H1 (cell line): Measurements from ENCODE around the gene SEPTIN5.

Experiments used
- CTCF ChIP-seq, 3 experiments: IDR thresholded peaks; 1 replicate in 2 of 3; 2 replicates in 1 of 3; pipeline versions ENCODE4 v1.5.1 to v1.6.1; 2011; ENCODE audit warnings: low read length in 3 of 3, mild to moderate bottlenecking in 3 of 3, inconsistent platforms in 2 of 3, low read depth in 1 of 3, moderate library complexity in 1 of 3; ENCODE audit not compliant: insufficient read depth in 1 of 3; ENCODE audit errors: control extremely low read depth in 1 of 3
- GABPA ChIP-seq: IDR thresholded peaks from 2 replicates; pipeline ENCODE4 v1.6.1; 2011; ENCODE audit warnings: mild to moderate bottlenecking, low read length, moderate library complexity, borderline replicate concordance; ENCODE audit not compliant: insufficient read depth
- HDAC2 ChIP-seq, 2 experiments: fragments of 300-600 bp in 1 of 2; sonication (generic) in 1 of 2; IDR thresholded peaks; 2 replicates each; pipeline ENCODE4 v1.6.1; 2011 to 2012; ENCODE audit warnings: low read depth in 2 of 2, low read length in 2 of 2, mild to moderate bottlenecking in 2 of 2, moderate library complexity in 2 of 2, borderline replicate concordance in 1 of 2, inconsistent platforms in 1 of 2
- MAFK ChIP-seq: IDR thresholded peaks from 2 replicates; pipeline ENCODE4 v1.6.1; 2012; ENCODE audit warnings: low read depth, mild to moderate bottlenecking, improper control_type of control experiment, low read length
- NRF1 ChIP-seq: IDR thresholded peaks from 2 replicates; pipeline ENCODE4 v1.6.1; 2011; ENCODE audit warnings: mild to moderate bottlenecking, low read depth, low read length, improper control_type of control experiment
- POLR2AphosphoS5 ChIP-seq: IDR thresholded peaks from 2 replicates; pipeline ENCODE4 v1.6.1; 2011; ENCODE audit warnings: low read depth, low read length
- SP1 ChIP-seq: IDR thresholded peaks from 2 replicates; pipeline ENCODE4 v1.6.1; 2011; ENCODE audit warnings: low read depth, low read length
- TAF1 ChIP-seq: IDR thresholded peaks from 2 replicates; pipeline ENCODE4 v1.6.1; 2011; ENCODE audit warnings: mild to moderate bottlenecking, low read depth, low read length
- TF ChIP-seq, protein P1 (sequence below): IDR thresholded peaks from 2 replicates; pipeline ENCODE4 v1.6.1; 2012; ENCODE audit warnings: low read length, inconsistent platforms
- TF ChIP-seq, protein P2 (sequence below): IDR thresholded peaks from 2 replicates; pipeline ENCODE4 v1.6.1; 2011; ENCODE audit warnings: low read length, improper control_type of control experiment

DNA sequence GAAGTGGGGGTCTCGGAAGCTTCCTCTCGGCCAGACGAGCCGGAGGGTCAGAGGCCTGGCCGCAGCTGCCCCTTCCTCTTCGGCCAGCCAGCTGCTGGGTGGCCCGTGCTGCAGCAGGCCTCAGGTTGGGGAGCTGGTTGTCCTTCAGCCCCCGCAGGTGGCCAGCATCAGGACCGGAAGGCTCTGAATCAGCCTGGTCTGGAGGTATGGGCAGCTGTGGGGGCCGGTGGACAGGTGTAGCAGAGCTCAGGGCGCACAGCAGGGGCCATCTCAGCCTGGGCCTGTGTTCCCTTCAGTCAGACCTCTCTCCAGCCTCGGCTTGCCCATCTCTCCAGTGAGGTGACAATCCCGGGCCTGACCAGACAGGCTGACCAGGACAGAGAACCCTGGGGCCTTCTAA is 32.4 kb downstream of the SEPTIN5 start:
- TF ChIP-seq TAF1 (no peak), CTCF (IDR thresholded peaks at IDR 0.05; ENCODE audit: control extremely low read depth in 1 of 3, insufficient read depth in 1 of 3, low read depth in 1 of 3, low read length in 3 of 3) (no peak), SP1 (no peak), NRF1 (no peak), POLR2AphosphoS5 (no peak), GABPA (no peak), HDAC2 (IDR thresholded peaks at IDR 0.05; ENCODE audit: borderline replicate concordance in 1 of 2, low read depth in 2 of 2, low read length in 2 of 2) (no peak), MAFK (no peak)
- TF ChIP-seq, protein P1, sequence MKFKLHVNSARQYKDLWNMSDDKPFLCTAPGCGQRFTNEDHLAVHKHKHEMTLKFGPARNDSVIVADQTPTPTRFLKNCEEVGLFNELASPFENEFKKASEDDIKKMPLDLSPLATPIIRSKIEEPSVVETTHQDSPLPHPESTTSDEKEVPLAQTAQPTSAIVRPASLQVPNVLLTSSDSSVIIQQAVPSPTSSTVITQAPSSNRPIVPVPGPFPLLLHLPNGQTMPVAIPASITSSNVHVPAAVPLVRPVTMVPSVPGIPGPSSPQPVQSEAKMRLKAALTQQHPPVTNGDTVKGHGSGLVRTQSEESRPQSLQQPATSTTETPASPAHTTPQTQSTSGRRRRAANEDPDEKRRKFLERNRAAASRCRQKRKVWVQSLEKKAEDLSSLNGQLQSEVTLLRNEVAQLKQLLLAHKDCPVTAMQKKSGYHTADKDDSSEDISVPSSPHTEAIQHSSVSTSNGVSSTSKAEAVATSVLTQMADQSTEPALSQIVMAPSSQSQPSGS, result no peak
- TF ChIP-seq, protein P2, sequence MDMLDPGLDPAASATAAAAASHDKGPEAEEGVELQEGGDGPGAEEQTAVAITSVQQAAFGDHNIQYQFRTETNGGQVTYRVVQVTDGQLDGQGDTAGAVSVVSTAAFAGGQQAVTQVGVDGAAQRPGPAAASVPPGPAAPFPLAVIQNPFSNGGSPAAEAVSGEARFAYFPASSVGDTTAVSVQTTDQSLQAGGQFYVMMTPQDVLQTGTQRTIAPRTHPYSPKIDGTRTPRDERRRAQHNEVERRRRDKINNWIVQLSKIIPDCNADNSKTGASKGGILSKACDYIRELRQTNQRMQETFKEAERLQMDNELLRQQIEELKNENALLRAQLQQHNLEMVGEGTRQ, result no peak
